H1 (cell line): ENCODE measurements around the gene C15orf40. TPM values are rescaled to one million over a fixed set of nuclear protein-coding genes. Genes with fewer than 3 reads are reported as not detected.

Experiments used
- CTCF ChIA-PET: fragments of 300-600 bp; sonication (Branson Sonifier 250); formaldehyde crosslinking; loops from one replicate; lab custom pipeline; 2021; ENCODE audit not compliant: partially characterized antibody; lab: Charles Lee
- POLR2A ChIA-PET: fragments of 300-600 bp; sonication (Branson Sonifier 250); formaldehyde crosslinking; loops from one replicate; lab custom pipeline; 2021; ENCODE audit warnings: inconsistent platforms; ENCODE audit not compliant: partially characterized antibody; lab: Charles Lee
- DNase-seq, 2 experiments: peaks; one replicate each; pipeline versions ENCODE4 v3.0.0 to v3.0.0-alpha.2; 2010 to 2022; ENCODE audit warnings: low spot score in 2 of 2, low read depth in 1 of 2, mixed read lengths in 1 of 2
- FAIRE-seq: peaks from 2 replicates; lab custom pipeline; 2011; peaks lifted over from hg19 to GRCh38; lab: Jason Lieb, UNC
- H2AFZ ChIP-seq: 2 replicates; pipeline ENCODE4 v1.8.1; 2012; ENCODE audit warnings: low read length, inconsistent platforms
- H2AK5ac ChIP-seq: 2 replicates; pipeline ENCODE4 v1.6.1; 2013; ENCODE audit warnings: low read depth, low read length
- H2BK120ac ChIP-seq: replicated peaks from 2 replicates; pipeline ENCODE3; 2013; ENCODE audit warnings: low read depth, low read length, inconsistent platforms
- H2BK12ac ChIP-seq: 2 replicates; pipeline ENCODE4 v1.6.1; 2013; ENCODE audit warnings: low read depth, low read length
- H2BK15ac ChIP-seq: 2 replicates; pipeline ENCODE4 v1.6.1; 2013; ENCODE audit warnings: low read length
- H2BK20ac ChIP-seq: 2 replicates; pipeline ENCODE4 v1.6.1; 2013; ENCODE audit warnings: low read length
- H2BK5ac ChIP-seq: 2 replicates; pipeline ENCODE4 v1.6.1; 2013; ENCODE audit warnings: low read depth, low read length
- H3K14ac ChIP-seq: 2 replicates; pipeline ENCODE4 v1.6.1; 2013; ENCODE audit warnings: inconsistent platforms; ENCODE audit not compliant: insufficient read length
- H3K18ac ChIP-seq: 2 replicates; pipeline ENCODE4 v1.6.1; 2013; ENCODE audit warnings: low read length; ENCODE audit errors: extremely low read depth
- H3K23ac ChIP-seq: 2 replicates; pipeline ENCODE4 v1.6.1; 2013; ENCODE audit warnings: inconsistent platforms; ENCODE audit not compliant: insufficient read length
- H3K23me2 ChIP-seq: 2 replicates; pipeline ENCODE4 v1.6.1; 2013; ENCODE audit warnings: low read depth, low read length
- H3K27ac ChIP-seq: 2 replicates; pipeline ENCODE4 v1.6.1; 2011; ENCODE audit warnings: low read depth, low read length, inconsistent platforms
- H3K27me3 ChIP-seq, 4 experiments: replicated peaks in 1 of 4; 1 replicate in 1 of 4; 2 replicates in 3 of 4; pipeline versions ENCODE4 v1.6.1 to v1.8.1; 2011 to 2013; ENCODE audit warnings: low read length in 3 of 4, mild to moderate bottlenecking in 3 of 4, inconsistent platforms in 2 of 4, mixed read lengths in 2 of 4, moderate library complexity in 1 of 4; ENCODE audit not compliant: control insufficient read depth in 3 of 4, insufficient read depth in 3 of 4; ENCODE audit errors: extremely low read depth in 1 of 4
- H3K36me3 ChIP-seq, 4 experiments: 2 replicates each; pipeline versions ENCODE4 v1.6.1 to v1.8.1; 2011 to 2013; ENCODE audit warnings: mild to moderate bottlenecking in 4 of 4, low read length in 3 of 4, moderate library complexity in 2 of 4, control low read depth in 1 of 4, inconsistent platforms in 1 of 4; ENCODE audit not compliant: insufficient read depth in 4 of 4, control insufficient read depth in 2 of 4
- H3K4ac ChIP-seq: replicated peaks from 2 replicates; pipeline ENCODE3; 2013; ENCODE audit warnings: low read length, low read depth, mixed read lengths, inconsistent platforms; ENCODE audit not compliant: insufficient read length
- H3K4me1 ChIP-seq, 4 experiments: replicated peaks in 1 of 4; 1 replicate in 1 of 4; 2 replicates in 3 of 4; pipeline versions ENCODE4 v1.6.1 to v1.8.1; 2011 to 2013; ENCODE audit warnings: low read length in 3 of 4, inconsistent platforms in 2 of 4, mixed read lengths in 1 of 4; ENCODE audit not compliant: insufficient read depth in 4 of 4, control insufficient read depth in 3 of 4
- H3K4me2 ChIP-seq, 2 experiments: 2 replicates each; pipeline versions ENCODE4 v1.6.1 to v1.8.1; 2011 to 2013; ENCODE audit warnings: low read depth in 2 of 2, low read length in 2 of 2, control low read depth in 1 of 2, inconsistent platforms in 1 of 2, mild to moderate bottlenecking in 1 of 2; ENCODE audit not compliant: insufficient read depth in 1 of 2
- H3K4me3 ChIP-seq, 4 experiments: fragments of 200-600, 300-600 bp in 1 of 4; sonication (generic), shearing (Covaris generic), sonication (Bioruptor Twin) in 1 of 4; 2 replicates each; pipeline versions ENCODE4 v1.5.1 to v1.8.1; 2011 to 2016; ENCODE audit warnings: low read length in 4 of 4, low read depth in 3 of 4, control low read depth in 2 of 4, inconsistent platforms in 2 of 4, mild to moderate bottlenecking in 2 of 4, mixed read lengths in 1 of 4, moderate library complexity in 1 of 4; ENCODE audit not compliant: insufficient read depth in 2 of 4; ENCODE audit errors: extremely low read depth in 1 of 4
- H3K56ac ChIP-seq: replicated peaks from 2 replicates; pipeline ENCODE3; 2013; ENCODE audit warnings: low read depth, mild to moderate bottlenecking, mixed read lengths, low read length, inconsistent platforms; ENCODE audit not compliant: insufficient read length
- H3K79me1 ChIP-seq: 2 replicates; pipeline ENCODE4 v1.6.1; 2013; ENCODE audit warnings: low read depth, low read length, control low read depth
- H3K79me2 ChIP-seq, 2 experiments: 2 replicates each; pipeline versions ENCODE4 v1.6.1 to v1.8.1; 2012 to 2013; ENCODE audit warnings: low read length in 2 of 2, mild to moderate bottlenecking in 2 of 2, inconsistent platforms in 1 of 2; ENCODE audit not compliant: insufficient read depth in 2 of 2, control insufficient read depth in 1 of 2
- H3K9ac ChIP-seq, 4 experiments: replicated peaks in 1 of 4; 1 replicate in 1 of 4; 2 replicates in 3 of 4; pipeline versions ENCODE4 v1.6.1 to v1.8.1; 2011 to 2013; ENCODE audit warnings: low read depth in 3 of 4, low read length in 3 of 4, control low read depth in 2 of 4, mild to moderate bottlenecking in 2 of 4, moderate library complexity in 2 of 4, inconsistent platforms in 1 of 4; ENCODE audit errors: extremely low read depth in 1 of 4
- H3K9me3 ChIP-seq, 2 experiments: 2 replicates each; pipeline versions ENCODE4 v1.6.1 to v1.8.1; 2012 to 2013; ENCODE audit warnings: mild to moderate bottlenecking in 2 of 2, moderate library complexity in 2 of 2, control low read depth in 1 of 2, inconsistent platforms in 1 of 2, low read depth in 1 of 2, low read length in 1 of 2, mixed read lengths in 1 of 2; ENCODE audit not compliant: insufficient read depth in 2 of 2
- H4K20me1 ChIP-seq, 2 experiments: replicated peaks in 1 of 2; 2 replicates each; pipeline versions ENCODE3 to v1.8.1; 2011 to 2013; ENCODE audit warnings: inconsistent platforms in 2 of 2, low read length in 2 of 2, mild to moderate bottlenecking in 1 of 2; ENCODE audit not compliant: insufficient read depth in 2 of 2, control insufficient read depth in 1 of 2
- H4K5ac ChIP-seq: 2 replicates; pipeline ENCODE4 v1.6.1; 2013; ENCODE audit warnings: low read length, low read depth, mixed read lengths, inconsistent platforms; ENCODE audit not compliant: insufficient read length
- H4K8ac ChIP-seq: 2 replicates; pipeline ENCODE4 v1.8.0; 2013; ENCODE audit warnings: mild to moderate bottlenecking, moderate library complexity, low read length, inconsistent platforms; ENCODE audit not compliant: insufficient read depth; ENCODE audit errors: extremely low read depth
- H4K91ac ChIP-seq: replicated peaks from 2 replicates; pipeline ENCODE3; 2013; ENCODE audit warnings: low read length, mixed read lengths, inconsistent platforms; ENCODE audit not compliant: insufficient read length
- BCL11A ChIP-seq, 2 experiments: IDR thresholded peaks; one replicate each; pipeline ENCODE4 v1.6.1; 2011; ENCODE audit warnings: low read depth in 2 of 2, low read length in 2 of 2, mild to moderate bottlenecking in 2 of 2
- BRCA1 ChIP-seq: IDR thresholded peaks from 2 replicates; pipeline ENCODE4 v1.6.1; 2012; ENCODE audit warnings: low read depth, low read length, improper control_type of control experiment
- CHD2 ChIP-seq: IDR thresholded peaks from 2 replicates; pipeline ENCODE4 v1.6.1; 2012; ENCODE audit warnings: low read length, improper control_type of control experiment
- HDAC2 ChIP-seq, 2 experiments: fragments of 300-600 bp in 1 of 2; sonication (generic) in 1 of 2; IDR thresholded peaks; 2 replicates each; pipeline ENCODE4 v1.6.1; 2011 to 2012; ENCODE audit warnings: low read depth in 2 of 2, low read length in 2 of 2, mild to moderate bottlenecking in 2 of 2, moderate library complexity in 2 of 2, borderline replicate concordance in 1 of 2, inconsistent platforms in 1 of 2
- RFX5 ChIP-seq: IDR thresholded peaks from 2 replicates; pipeline ENCODE4 v1.6.1; 2011; ENCODE audit warnings: low read depth, low read length, improper control_type of control experiment, borderline replicate concordance
- RNF2 ChIP-seq: fragments of 200-900, 300-1000 bp; sonication (generic); IDR thresholded peaks from 2 replicates; pipeline ENCODE4 v1.7.1; 2016; ENCODE audit warnings: borderline replicate concordance, low read depth, mild to moderate bottlenecking, antibody characterized with exemption, low read length; ENCODE audit not compliant: poor library complexity, severe bottlenecking; ENCODE audit errors: missing control alignments
- RXRA ChIP-seq: IDR thresholded peaks from 2 replicates; pipeline ENCODE4 v1.6.1; 2011; ENCODE audit warnings: low read depth, mild to moderate bottlenecking, low read length, moderate library complexity; ENCODE audit not compliant: insufficient read depth
- SIN3A ChIP-seq, 2 experiments: IDR thresholded peaks in 1 of 2; conservative IDR thresholded peaks in 1 of 2; 2 replicates each; pipeline ENCODE4 v1.6.1; 2011 to 2012; ENCODE audit warnings: low read length in 2 of 2, improper control_type of control experiment in 1 of 2, low read depth in 1 of 2, mild to moderate bottlenecking in 1 of 2
- SP4 ChIP-seq: IDR thresholded peaks from 2 replicates; pipeline ENCODE4 v1.6.1; 2012; ENCODE audit warnings: low read length, inconsistent platforms
- ZNF274 ChIP-seq: IDR thresholded peaks from 2 replicates; pipeline ENCODE4 v1.7.0; 2012; ENCODE audit warnings: low read length, borderline replicate concordance; ENCODE audit errors: extremely low read depth
- WGBS, 2 experiments: shearing (Covaris generic) in 1 of 2; methylation state at CpG; one replicate each; pipeline versions ENCODE4 v1.1.6 to v1.1.7; 2013 to 2015; ENCODE audit warnings: low lambda C conversion rate in 2 of 2, mixed read lengths in 2 of 2, inconsistent platforms in 1 of 2, low coverage in 1 of 2, missing lambda C conversion rate in 1 of 2; ENCODE audit not compliant: insufficient replicate concordance in 2 of 2, insufficient coverage in 1 of 2, insufficient read length in 1 of 2; ENCODE audit errors: extremely low coverage in 1 of 2, missing lambda C conversion rate in 1 of 2; 5-methylcytosine and 5-hydroxymethylcytosine counted together
- polyA plus RNA-seq, 7 experiments: library from polyadenylated mRNA; depleted of rRNA in 3 of 7; stranded (reverse) in 5 of 7; unstranded in 2 of 7; fragments of >200 nt in 5 of 7; fragments of 200-250 nt in 2 of 7; gene quantifications; 1 replicate in 5 of 7; 2 replicates in 1 of 7; 4 replicates in 1 of 7; pipeline versions ENCODE4 v1.2.1 to v1.2.3, GENCODE V29; 2011 to 2013; ENCODE audit warnings: missing spikeins in 2 of 7, mixed read lengths in 2 of 7
- total RNA-seq: library from RNA; stranded (reverse); fragmentation: NEBNext Ultra II Directional; extraction: Animal tissue kit (Norgen Biotek cat#: 25700); gene quantifications from 2 replicates; pipeline ENCODE4 v1.2.1, GENCODE V29; 2021
- TF ChIP-seq, protein P1 (sequence below): IDR thresholded peaks from 2 replicates; pipeline ENCODE4 v1.6.1; 2012; ENCODE audit warnings: inconsistent platforms

C15orf40 gene
- total and polyA plus RNA-seq, 2 of the 8 experiments (the other 6 are each of a cell fraction or from before 2014, with no cell fraction given): 10.7 TPM

DNA sequence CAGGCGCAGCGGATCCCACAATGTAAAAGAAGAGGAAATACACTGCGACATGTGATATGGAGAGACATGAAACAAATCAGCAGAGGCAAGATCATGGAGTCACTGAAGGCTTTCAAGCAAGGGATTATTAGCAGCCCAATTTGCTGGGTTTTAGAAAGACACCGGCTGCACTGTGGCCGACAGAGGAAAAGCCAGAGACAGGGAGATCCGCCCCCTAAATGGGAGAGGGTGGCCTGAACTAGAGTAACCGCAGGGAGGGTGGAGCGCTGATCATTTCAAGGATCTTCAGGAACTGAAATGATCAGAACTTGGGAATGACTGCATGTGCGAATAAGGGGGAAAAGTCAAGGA, 612 bp upstream of the C15orf40 start:
- peak overlapping the region; percentile 69 to 97 (median 92) for H3K4me3 ChIP-seq
- peak overlapping the region; percentile 67; the same call in 1 of the 2 replicates for H2AFZ ChIP-seq
- H2BK120ac ChIP-seq: no peak overlapping the region
- H4K8ac ChIP-seq: peak overlapping the region; percentile 94; the same call in 1 of the 2 replicates
- H2BK20ac ChIP-seq: no peak overlapping the region
- peak overlapping the region; percentile 86; the same call in 1 of the 2 replicates for H3K18ac ChIP-seq
- DNase-seq: no peak
- peak overlapping the region; percentile 58; the same call in 1 of the 2 replicates for H2AK5ac ChIP-seq
- H3K9me3 ChIP-seq: no peaks in the 10 kb centered on the region
- peak overlapping the region in 3 of 4 experiments; percentile 69 to 88 (median 70); a peak in 6 of 7 replicates for H3K9ac ChIP-seq
- H2BK15ac ChIP-seq: no peak overlapping the region; the same call in 1 of the 2 replicates
- H3K36me3 ChIP-seq: peaks cover 0 to 23% (median 11%) of the 10 kb centered on the region in 4 experiments; a peak in 6 of 8 replicates
- no peak overlapping the region for H3K23ac ChIP-seq
- WGBS, 2 experiments: 81% methylated on average over 9 of the region's 9 CpGs; no CpG with 5 or more reads in 1 of the 2 experiments
- no peaks in the 10 kb centered on the region for H3K79me1 ChIP-seq
- no peak overlapping the region for H3K14ac ChIP-seq
- peaks cover 10% of the 10 kb centered on the region; the same call in 1 of the 2 replicates for H3K23me2 ChIP-seq
- H4K91ac ChIP-seq: peak overlapping the region; percentile 56
- peaks cover 0 to 3% (median 0%) of the 10 kb centered on the region in 4 experiments; a peak in 1 of 7 replicates for H3K27me3 ChIP-seq
- peak overlapping the region; percentile 46 for H4K5ac ChIP-seq
- no peak overlapping the region for H3K56ac ChIP-seq
- no peak overlapping the region for H3K27ac ChIP-seq
- peak overlapping the region; percentile 66 to 83 for H3K4me2 ChIP-seq
- H3K79me2 ChIP-seq: peaks cover 0 to 12% of the 10 kb centered on the region in 2 experiments; a peak in 1 of 4 replicates
- peak overlapping the region; percentile 46; the same call in 1 of the 2 replicates for H2BK5ac ChIP-seq
- ChIA-PET CTCF (interaction anchor here (0.5 to 2.2 kb wide), 20 partner anchors 10 to 481 kb away, joined by 3 to 16 read pairs (median 4); partner anchors contain the start of gene RAMAC), POLR2A (interaction anchor here (0.7 to 2.4 kb wide), 8 partner anchors 10 to 474 kb away, joined by 3 to 6 read pairs (median 3); partner anchors contain the start of genes BTBD1 and WHAMM)
- H2BK12ac ChIP-seq: peak overlapping the region; percentile 18; the same call in 1 of the 2 replicates
- no peaks in the 10 kb centered on the region for H4K20me1 ChIP-seq
- H3K4me1 ChIP-seq: peaks cover 3 to 10% (median 7%) of the 10 kb centered on the region in 4 experiments
- peak overlapping the region; percentile 64 for H3K4ac ChIP-seq
- FAIRE-seq: no peak
- TF ChIP-seq RXRA (no peak), RNF2 (no peak), CHD2 (no peak), BCL11A (IDR thresholded peaks at IDR 0.05; ENCODE audit: low read depth in 2 of 2, low read length in 2 of 2) (no peak), SP4 (no peak), BRCA1 (no peak), RFX5 (no peak), HDAC2 (IDR thresholded peaks at IDR 0.05; ENCODE audit: borderline replicate concordance in 1 of 2, low read depth in 2 of 2, low read length in 2 of 2) (no peak), ZNF274 (no peak), SIN3A (conservative IDR thresholded peaks at IDR 0.05 in 1 of 2, IDR thresholded peaks at IDR 0.05 in 1 of 2; ENCODE audit: low read depth in 1 of 2, low read length in 2 of 2) (no peak)
- TF ChIP-seq, protein P1, sequence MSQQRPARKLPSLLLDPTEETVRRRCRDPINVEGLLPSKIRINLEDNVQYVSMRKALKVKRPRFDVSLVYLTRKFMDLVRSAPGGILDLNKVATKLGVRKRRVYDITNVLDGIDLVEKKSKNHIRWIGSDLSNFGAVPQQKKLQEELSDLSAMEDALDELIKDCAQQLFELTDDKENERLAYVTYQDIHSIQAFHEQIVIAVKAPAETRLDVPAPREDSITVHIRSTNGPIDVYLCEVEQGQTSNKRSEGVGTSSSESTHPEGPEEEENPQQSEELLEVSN: no peak
